HG03175 (cell line): ENCODE measurements around the gene MAGI3.
"Not testable (repeated sequence)": the region's sequence is repeated elsewhere in the genome, so short reads cannot be mapped to it uniquely, and the experiment has no call there.

ENCODE experiments used
- ATAC-seq: cut with Tn5 transposase; IDR thresholded peaks from one replicate; pipeline ENCODE4 v1.9.1; 2021; ENCODE audit warnings: mild to moderate bottlenecking, moderate library complexity; ENCODE audit not compliant: unreplicated experiment

MAGI3 gene

DNA sequence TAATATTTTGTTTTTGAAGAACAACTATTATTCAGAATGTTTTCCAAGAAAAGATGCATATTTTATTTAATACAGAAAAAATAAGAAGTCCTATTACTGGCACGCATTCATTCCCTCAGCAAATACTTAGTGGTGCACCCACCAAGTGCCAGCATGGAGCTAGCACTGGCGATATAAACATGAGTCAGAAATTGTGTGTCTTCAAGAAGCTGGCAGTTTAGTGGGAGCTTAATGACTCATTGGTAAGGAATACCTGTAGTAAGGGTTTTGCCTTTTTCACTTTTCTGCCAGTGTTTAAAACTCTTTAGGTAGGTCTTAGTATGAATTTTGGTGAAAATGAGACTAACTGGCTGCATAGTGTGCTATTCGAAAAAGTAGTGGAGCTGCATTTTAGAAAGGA, 6.3 kb downstream of the MAGI3 start:
- ATAC-seq: no peak

DNA sequence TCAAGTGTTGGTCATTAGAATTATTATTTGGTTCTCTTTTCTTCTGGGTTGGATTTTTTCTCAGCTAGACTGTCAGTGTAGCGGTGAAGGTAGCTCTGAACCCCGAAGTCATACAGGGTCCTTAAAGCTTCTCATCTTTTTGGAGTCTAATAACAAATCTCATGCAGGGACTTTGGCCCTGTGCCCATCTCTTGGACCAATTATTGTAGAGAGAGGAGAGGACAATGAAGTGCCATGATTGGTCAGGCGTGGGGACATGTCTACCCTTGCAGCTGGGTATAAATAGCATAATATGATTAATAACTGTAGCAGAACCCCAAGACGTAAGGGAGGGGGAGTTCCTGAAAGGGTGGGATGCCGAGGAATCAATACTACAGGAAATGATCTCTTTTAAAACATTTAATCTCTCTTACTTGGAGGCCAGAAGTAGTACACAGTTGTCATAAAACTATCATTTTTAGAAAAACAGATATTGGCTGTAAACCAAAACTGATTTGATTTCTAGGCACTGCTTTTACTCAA, 8.8 kb downstream of the MAGI3 start:
- ATAC-seq: no peak

DNA sequence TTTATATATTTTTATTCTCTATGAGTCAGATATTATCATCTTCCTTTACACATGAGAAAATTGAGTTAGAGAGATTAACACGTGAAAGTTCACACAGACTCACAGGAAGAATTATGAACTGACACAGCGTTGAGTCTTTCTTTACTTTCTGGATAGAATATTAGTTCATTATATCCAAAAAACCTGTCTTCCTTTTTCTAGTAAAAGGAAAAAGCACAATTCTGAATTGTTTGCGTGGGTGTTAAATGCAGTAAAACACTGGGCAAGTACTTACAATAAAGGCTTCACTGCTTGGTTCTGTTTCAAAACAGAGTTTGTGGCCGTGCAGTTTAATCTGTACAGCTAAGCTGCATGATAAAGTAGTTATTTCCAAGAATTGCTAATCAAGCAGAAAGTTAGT, 10.8 kb downstream of the MAGI3 start:
- ATAC-seq: no peak

DNA sequence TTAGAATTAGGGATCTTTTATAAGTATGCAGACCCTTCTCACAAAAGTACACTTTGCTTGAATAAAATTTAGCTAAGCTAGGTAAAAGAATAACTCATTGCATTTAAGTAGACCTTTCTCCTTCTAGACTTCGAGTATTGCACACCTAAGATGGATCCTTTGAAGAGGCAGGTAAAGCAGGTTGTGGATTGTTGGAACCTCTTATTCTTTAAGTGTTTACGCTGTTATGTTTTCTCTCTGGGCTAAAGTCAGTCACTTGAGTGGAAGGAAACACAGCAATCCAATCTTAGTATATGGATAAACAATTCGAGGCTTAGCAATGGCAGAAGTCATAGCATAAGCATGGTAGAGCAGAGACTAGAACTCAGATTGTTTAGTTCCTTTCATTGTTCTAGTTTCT, 11.4 kb downstream of the MAGI3 start:
- no peak for ATAC-seq

DNA sequence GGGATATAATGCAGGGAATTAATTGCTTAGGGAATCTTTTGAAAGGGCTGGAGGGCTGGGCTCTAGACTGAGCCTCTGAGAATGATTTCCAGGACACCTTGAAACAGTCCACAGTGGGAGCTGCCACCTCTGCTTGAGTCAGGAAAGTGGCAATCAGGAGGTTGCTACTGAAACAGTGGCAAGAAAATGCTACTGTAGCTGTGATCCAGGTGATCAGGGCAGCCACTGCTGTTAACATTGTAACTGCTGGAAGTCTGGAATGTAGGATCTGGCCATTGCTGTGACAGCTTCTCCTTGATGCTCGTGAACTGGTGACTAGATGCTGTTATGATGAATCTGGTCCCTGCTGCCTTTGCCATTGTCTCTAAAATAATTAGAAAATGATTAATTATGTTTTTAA, 12.8 kb downstream of the MAGI3 start:
- no peak for ATAC-seq

DNA sequence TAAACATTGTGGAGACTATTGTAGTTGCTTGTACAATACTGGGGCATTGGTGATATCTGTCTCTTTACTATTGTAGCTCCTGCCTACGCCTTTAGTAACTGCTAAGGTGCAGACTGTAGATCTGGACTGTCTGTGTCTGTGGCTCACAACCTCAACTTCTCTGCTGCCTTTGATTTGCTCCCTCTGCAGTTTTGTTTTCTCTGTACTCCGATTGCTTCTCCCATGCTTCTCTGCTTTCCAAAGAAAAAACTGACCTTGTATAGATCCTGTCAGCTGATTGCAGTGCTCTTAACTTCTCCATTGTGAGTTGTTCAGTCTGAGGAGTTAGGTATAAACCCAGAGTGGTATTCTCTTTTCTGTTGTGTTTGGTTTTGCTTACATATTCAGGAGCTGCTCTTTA, 15.3 kb downstream of the MAGI3 start:
- ATAC-seq: no peak

DNA sequence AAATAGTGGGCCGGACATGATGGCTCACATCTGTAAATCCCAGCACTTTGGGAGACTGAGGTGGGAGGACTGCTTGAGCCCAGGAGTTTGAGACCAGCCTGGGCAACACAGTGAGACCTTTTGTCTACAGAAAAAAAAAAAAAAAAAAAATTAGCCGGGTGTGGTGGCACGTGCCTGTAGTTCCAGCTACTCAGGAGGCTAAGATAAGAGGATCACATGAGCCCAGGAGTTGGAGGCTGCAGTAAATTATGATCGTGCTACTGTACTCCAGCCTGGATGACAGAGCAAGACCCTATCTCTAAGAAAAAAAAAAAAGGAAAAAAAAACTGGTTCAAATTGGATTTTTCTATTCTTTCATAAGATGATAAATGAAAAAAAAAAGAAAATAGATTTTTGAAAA, 15.8 kb downstream of the MAGI3 start:
- ATAC-seq: not testable (repeated sequence)

DNA sequence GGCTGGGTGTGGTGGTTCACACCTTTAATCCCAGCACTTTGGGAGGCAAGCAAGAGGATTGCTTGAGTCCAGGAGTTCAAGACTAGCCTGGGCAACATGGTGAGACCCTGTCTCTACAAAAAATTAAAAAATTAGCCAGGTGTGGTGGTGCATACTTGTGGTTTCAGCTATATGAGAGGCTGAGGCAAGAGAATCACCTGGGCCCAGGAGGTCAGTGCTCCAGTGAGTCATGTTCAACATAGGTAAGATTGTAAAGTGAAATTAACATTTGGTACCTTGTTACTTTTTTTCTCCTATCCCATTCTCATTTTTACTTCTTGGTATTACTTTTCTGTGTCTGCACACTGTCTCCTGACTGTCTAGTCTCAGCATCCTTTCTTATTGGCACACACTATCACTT, 19.0 kb downstream of the MAGI3 start:
- ATAC-seq: no peak

DNA sequence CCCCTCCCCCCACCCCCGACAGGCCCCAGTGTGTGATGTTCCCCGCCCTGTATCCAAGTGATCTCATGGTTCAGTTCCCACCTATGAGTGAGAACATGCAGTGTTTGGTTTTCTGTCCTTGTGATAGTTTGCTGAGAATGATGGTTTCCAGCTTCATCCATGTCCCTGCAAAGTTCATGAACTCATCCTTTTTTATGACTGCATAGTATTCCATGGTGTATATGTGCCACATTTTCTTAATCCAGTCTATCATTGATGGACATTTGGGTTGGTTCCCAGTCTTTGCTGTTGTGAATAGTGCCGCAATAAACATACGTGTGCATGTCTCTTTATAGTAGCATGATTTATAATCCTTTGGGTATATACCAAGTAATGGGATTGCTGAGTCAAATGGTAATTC, 21.7 kb downstream of the MAGI3 start:
- not testable (repeated sequence) for ATAC-seq

DNA sequence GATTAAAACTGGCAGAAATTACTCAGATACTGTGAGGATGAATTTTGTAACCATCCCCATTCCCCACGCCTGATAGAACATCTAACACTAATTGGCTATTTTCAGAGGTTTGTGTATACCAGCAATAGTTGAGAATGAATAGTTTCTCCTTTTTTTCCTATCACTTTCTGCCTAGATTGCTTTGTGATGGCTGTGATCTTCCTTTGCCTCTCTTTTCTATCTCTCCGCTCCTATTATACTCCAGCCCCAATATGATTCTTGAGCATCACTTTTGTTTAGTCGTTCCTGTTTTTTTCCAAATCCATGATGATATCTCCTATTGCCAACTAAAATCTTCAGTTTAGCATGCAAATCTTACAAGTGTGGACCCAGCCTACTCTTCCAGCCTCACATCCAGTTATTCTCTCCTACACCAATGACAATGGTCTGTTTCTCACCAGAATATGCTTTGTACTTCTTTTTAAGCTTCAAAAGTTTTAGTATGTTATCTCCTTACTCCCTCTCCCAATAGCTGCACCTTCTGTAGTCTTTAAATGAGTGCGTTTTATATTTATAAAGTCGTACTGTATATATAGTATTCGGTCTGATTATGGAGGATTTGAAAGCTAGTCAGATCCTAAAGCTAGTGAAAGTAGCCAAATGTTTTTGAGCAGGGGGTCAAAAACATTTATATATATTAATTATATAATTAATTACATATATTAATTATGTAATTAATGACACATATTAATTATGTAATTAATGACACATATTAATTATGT, 25.2 kb downstream of the MAGI3 start:
- no peak for ATAC-seq

DNA sequence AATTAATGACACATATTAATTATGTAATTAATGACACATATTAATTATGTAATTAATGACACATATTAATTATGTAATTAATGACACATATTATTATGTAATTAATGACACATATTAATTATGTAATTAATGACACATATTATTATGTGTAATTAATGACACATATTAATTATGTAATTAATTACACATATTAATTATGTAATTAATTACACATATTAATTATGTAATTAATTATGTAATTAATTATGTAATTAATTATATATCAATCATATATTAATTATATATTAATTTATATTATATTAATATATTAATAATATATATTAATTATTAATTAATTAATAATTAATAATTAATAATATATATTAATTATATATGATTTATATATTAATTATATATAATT, 25.8 kb downstream of the MAGI3 start:
- ATAC-seq: not testable (repeated sequence)

DNA sequence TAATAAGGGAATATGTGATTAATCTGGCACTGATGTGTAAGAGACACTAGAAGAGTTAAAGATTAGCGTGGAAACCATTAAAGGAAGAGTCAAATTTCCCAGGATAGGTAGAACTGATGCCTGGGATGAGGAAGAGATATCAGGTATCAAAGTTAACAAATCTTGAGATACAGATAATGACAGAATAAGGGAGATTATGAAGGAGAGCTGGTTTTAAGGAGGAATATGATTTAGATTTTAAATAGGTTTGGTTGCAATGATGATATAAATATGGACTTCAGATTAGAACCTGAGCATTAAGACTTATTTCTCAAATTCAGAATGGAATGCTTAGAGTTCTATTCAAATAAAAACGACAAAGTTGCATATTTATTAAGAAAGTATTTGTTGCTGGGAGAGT, 26.2 kb downstream of the MAGI3 start:
- ATAC-seq: no peak

DNA sequence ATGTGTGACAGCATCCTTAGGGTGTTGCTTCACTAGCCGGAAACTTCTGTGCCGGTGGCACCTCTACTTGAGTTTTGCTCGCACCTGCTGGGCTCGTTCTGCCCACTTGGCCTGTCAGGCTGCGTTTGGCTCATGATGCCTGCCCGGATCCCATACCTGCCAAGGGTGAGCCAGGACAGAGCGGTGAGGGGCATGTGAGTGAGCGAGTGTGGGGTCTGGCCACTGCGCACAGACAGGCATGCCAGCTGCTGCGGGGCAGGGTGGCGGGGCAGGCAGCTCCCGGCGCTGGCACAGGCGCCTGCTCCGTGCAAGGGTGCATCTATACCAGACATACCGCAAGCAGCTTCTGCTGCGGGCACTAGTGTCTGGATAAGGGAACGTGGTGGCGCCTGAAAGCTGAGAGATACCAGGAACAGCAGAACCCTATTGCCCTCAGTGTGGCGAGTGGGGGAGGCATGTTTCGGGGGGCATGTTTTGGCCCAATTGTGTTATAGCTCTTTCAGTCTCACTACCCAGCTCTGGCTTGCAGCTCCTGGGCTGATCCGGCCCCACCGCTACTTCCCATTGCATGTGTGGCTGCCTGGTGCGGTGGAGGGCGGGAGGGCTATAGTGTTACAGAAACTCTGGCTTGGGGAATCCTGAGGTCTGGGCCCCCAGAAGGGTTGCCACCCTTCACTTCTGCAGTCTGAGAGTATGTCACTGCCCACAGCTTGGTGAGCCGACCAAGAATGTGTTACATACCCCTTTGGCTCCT, 32.2 kb downstream of the MAGI3 start:
- ATAC-seq: no peak

DNA sequence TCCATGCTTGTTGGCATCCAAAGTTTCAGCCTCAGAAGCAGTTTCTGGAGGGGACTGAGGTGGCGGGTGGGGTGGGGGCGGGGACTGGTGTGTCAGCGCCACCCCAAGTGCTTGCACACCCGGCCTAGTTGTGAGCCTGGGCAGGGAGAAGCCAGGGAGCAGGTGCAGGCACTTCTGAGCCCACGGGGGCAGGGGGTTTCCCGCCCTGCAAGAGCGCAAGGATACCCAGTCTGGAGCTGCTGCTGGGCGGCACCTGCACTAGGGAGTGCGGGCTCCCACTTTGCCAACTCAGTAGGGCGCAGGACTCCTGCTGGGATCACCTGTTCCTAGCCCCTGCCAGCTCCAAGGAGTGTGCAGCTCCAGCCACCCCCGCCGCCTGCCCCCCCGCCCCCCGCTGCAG, 33.5 kb downstream of the MAGI3 start:
- no peak for ATAC-seq

DNA sequence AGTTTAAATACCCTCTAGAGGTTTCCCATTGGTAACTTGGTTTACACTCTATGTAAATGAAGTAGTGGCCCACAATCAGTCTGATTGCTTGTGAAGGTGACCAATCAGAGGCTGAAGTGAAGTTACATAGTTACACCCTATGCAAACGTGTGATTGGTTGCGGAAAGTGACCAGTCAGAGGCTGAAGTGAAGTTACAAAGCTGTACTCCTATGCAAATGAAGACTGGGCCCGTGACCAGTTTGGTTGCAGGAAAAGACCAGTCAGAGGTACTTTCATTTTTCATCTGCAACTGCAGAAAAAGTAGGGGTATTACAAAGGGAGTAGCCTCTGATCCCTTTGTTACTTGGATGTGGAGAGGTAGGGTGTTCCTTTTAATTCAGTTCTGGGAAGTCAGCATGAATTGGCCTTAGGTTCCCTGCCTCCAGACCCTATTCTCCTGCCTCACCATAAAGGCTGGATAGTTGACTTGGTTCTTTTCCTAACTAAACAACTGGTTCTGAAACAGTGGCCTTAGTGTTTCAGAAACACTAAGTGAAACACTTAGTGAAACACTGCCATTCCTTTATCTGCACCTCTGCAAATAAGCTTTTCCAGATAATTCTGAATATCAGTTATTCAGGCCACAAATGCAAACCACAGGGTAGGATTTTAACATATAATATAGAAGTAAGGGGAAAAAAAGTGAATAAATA, 39.3 kb downstream of the MAGI3 start:
- ATAC-seq: no peak

DNA sequence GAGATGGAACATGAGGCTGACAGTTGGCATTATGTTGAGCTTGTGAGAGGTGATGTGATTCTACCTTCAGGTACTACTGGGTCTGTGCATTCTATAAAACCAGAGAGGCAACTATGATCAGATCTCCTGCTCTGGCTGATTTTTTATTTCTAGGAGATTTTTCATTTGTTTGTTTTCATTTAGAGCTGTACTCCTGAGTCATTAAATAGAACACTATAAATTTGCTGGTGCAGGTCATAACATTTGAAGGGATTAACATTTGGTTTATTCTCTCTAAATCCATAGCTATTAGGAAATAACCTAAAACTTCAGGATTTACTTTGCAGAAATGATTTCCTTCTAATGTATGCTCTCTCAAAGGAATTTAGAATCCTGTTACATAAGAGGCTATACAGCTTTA, 42.9 kb downstream of the MAGI3 start:
- ATAC-seq: no peak

DNA sequence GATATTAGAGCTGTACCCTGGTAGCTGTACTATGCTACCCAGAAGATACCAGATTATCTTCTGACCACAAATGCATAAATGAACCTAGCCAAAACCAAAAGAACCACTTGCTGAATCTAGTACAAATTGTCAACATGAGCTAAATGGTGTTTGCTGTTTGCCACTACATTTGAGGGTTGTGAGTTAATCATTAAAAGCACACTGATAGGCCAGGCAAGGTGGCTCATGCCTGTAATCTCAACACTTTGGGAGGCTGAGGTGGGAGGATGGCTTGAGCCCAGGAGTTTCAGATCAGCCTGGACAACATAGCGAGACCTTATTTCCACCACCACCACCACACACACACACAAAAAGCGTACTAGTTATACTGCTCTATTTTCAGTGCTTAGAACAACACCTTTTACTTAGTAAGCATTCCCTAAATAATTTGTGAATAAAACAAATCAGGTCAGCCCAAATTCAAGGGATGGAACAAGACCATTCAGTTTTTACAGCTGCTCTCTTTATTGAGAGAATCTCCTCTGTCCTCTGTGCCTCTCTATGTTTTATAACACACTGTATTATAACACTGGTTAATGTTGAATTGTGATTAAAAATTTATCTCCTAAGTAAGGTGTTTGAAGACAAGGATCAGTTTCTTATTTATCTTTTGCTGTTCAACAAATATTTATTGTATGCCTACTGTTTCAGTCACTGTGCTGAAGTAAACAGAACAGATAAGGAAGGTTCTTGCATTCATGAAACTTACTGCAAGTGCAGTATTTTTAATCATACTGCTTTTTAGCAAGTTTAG, 44.0 kb downstream of the MAGI3 start:
- no peak for ATAC-seq

DNA sequence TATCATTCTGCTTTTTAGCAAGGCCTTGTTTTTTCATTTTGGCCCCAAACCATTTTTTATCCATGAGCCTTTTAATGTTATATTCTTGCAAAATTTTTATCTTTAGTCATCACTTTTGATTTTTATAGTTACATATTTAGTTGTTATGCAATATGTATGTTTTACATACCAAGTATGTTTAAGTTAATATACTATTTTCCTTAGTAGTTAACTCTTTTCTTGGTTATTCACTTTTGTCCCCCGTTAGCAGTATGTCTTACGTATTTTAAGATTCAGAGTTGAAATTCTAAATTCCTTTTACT, 44.5 kb downstream of the MAGI3 start:
- ATAC-seq: no peak

DNA sequence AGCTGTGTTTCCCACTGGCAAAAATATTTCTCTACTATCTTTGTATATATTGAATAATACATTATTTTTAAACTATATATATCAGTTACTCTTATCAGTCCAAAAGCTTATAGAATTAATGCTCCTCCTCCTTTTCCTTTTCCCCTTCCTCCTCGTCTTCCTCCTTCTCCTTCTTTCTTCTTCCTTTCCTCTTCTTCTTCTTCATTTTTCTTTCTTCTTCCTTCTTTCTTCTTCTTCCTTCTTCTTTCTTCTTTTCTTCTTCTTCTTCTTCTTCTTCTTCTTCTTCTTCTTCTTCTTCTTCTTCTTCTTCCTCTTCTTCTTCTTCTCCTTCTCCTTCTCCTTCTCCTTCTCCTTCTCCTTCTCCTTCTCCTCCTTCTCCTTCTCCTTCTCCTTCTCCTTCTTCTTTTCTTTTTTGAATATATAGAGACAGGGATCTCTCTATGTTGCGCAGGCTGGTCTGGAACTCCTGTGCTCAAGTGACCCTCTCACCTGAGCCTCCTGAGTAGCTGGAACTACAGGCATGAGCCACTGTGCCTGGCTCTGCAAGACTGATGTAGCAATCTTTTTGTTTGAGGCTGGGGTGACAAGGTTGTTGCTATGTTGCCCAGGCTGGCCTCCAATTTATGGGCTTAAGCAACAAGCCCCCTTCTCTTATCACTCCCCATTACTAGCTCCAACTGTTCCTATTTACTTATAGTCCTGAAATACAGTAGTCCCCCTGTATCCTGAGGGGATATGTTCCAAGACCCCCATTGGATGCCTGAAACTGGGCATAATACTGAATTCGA, 47.4 kb downstream of the MAGI3 start:
- ATAC-seq: no peak

DNA sequence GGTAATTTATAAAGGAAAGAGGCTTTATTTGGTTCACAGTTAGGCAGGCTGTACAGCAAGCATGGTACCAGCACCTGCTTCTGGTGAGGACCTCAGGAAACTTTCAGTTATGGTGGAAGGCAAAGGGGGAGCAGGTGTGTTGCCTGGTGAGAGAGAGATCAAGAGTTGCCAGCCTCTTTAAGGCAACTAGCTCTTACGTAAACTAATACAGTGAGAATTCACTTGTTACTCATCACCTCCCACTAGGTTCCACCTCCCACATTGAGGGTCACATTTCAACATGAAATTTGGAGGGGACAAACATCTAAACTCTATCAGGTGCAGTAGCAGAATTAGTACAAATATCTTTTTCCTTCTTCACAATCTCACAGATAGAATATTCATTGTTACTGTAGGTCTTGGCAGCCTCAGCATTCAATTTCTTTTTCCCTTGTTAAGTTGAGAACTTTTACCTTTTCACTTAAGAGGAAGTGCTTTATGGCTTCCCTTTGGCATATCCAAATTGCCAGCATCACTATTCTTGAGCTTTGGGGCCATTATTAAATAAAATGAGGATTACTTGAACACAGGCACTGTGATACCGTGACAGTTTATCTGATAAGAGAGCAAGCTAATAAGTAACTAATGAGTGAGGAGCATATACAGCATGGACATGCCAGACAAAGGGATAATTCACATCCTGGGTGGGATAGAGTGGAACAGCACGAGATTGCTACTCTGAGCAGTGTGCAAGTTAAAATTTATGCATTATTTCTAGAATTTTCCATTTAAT, 48.4 kb downstream of the MAGI3 start:
- no peak for ATAC-seq
